Urinary bladder (tissue), 4 donors: Measurements from ENCODE around the gene HAL. TPM values are rescaled to one million over a fixed set of nuclear protein-coding genes. Genes with fewer than 3 reads are reported as not detected.

ENCODE experiments used
- DNase-seq: peaks from one replicate; pipeline ENCODE4 v3.0.0-alpha.2; 2015; ENCODE audit errors: extremely low spot score
- H3K27ac ChIP-seq: one replicate; pipeline ENCODE4 v1.5.1; 2013; ENCODE audit warnings: low read depth, mild to moderate bottlenecking, moderate library complexity
- H3K36me3 ChIP-seq: one replicate; pipeline ENCODE4 v1.6.1; 2013; ENCODE audit warnings: mild to moderate bottlenecking, moderate library complexity; ENCODE audit not compliant: insufficient read depth
- H3K4me1 ChIP-seq: one replicate; pipeline ENCODE4 v1.6.1; 2013; ENCODE audit warnings: mild to moderate bottlenecking, moderate library complexity; ENCODE audit not compliant: insufficient read depth
- H3K4me3 ChIP-seq: one replicate; pipeline ENCODE4 v1.5.1; 2013; ENCODE audit warnings: low read depth, low read length
- WGBS: extraction: QIAGEN DNeasy Blood & Tissue Kit; methylation state at CpG from one replicate; pipeline ENCODE4 v1.1.7; 2013; 5-methylcytosine and 5-hydroxymethylcytosine counted together
- polyA plus RNA-seq: library from polyadenylated mRNA; stranded (reverse); fragments of 200-250 nt; gene quantifications from one replicate; pipeline ENCODE4 v1.2.3, GENCODE V29; 2013
- total RNA-seq: library from RNA; depleted of rRNA; stranded (reverse); fragments of >200 nt; gene quantifications from one replicate; pipeline ENCODE4 v1.2.3, GENCODE V29; 2014
- donor health status: healthy with polysubstance abuse.
- donor health status: healthy.

HAL gene
- total and polyA plus RNA-seq, 2 donors, result 0.14 TPM; not detected in 1

- peaks cover 2% of the 10 kb centered on the region for H3K36me3 ChIP-seq
- no peak for DNase-seq
Observed at GRCh38 chr12:96029826-96030225, 33.7 kb upstream of the HAL start.

GRCh38 chr12:96028538-96028937 is 32.4 kb upstream of the HAL start:
- DNase-seq, result no peak
- Histone ChIP-seq H3K36me3 (peaks cover 2% of the 10 kb centered on the region), H3K27ac (no peak overlapping the region), H3K4me3 (no peak overlapping the region), H3K4me1 (no peaks in the 10 kb centered on the region)
- WGBS, result 69% methylated on average over 1 of the region's 1 CpG

More at GRCh38 chr12:96029826-96030225, 33.7 kb upstream of the HAL start:
- no peak overlapping the region for H3K27ac ChIP-seq
- no peak overlapping the region for H3K4me3 ChIP-seq
- 85% methylated on average over 2 of the region's 2 CpGs for WGBS
- no peaks in the 10 kb centered on the region for H3K4me1 ChIP-seq

GRCh38 chr12:96026331-96026730 is 30.2 kb upstream of the HAL start:
- WGBS, result 94% methylated on average over 1 of the region's 1 CpG
- Histone ChIP-seq H3K27ac (no peak overlapping the region), H3K4me3 (no peak overlapping the region), H3K4me1 (no peaks in the 10 kb centered on the region), H3K36me3 (peaks cover 4% of the 10 kb centered on the region)
- no peak for DNase-seq

- no peaks in the 10 kb centered on the region for H3K4me1 ChIP-seq
- no peak for DNase-seq
- peaks cover 4% of the 10 kb centered on the region for H3K36me3 ChIP-seq
- WGBS, result 97% methylated on average over 4 of the region's 4 CpGs
- H3K4me3 ChIP-seq, result no peak overlapping the region
- H3K27ac ChIP-seq, result no peak overlapping the region
Observed at GRCh38 chr12:96025518-96025917, 29.4 kb upstream of the HAL start.

GRCh38 chr12:96020314-96021003 is 24.3 kb upstream of the HAL start:
- Histone ChIP-seq H3K4me1 (no peaks in the 10 kb centered on the region), H3K4me3 (no peak overlapping the region), H3K27ac (no peak overlapping the region), H3K36me3 (peaks cover 7% of the 10 kb centered on the region)
- 87% methylated on average over 3 of the region's 3 CpGs for WGBS
- no peak for DNase-seq

- Histone ChIP-seq H3K36me3 (peaks cover 7% of the 10 kb centered on the region), H3K4me1 (no peaks in the 10 kb centered on the region), H3K4me3 (no peak overlapping the region), H3K27ac (no peak overlapping the region)
- DNase-seq, result no peak
- 81% methylated on average over 5 of the region's 5 CpGs for WGBS
Observed at GRCh38 chr12:96015672-96016071, 19.5 kb upstream of the HAL start.

- H3K4me1 ChIP-seq, result no peaks in the 10 kb centered on the region
- no peak for DNase-seq
- 86% methylated on average over 3 of the region's 3 CpGs for WGBS
- H3K4me3 ChIP-seq, result no peak overlapping the region
- H3K36me3 ChIP-seq, result peaks cover 7% of the 10 kb centered on the region
- H3K27ac ChIP-seq, result no peak overlapping the region
Observed at GRCh38 chr12:96014943-96015599, 18.9 kb upstream of the HAL start.

GRCh38 chr12:96007729-96008128 is 11.6 kb upstream of the HAL start:
- no peak for DNase-seq
- Histone ChIP-seq H3K4me3 (no peak overlapping the region), H3K36me3 (peaks cover 2% of the 10 kb centered on the region), H3K27ac (no peak overlapping the region), H3K4me1 (no peaks in the 10 kb centered on the region)
- WGBS, result 19% methylated on average over 1 of the region's 1 CpG

GRCh38 chr12:96006727-96007126 is 10.6 kb upstream of the HAL start:
- Histone ChIP-seq H3K4me3 (no peak overlapping the region), H3K4me1 (no peaks in the 10 kb centered on the region), H3K36me3 (peaks cover 2% of the 10 kb centered on the region), H3K27ac (no peak overlapping the region)
- DNase-seq, result no peak
- WGBS, result 94% methylated on average over 1 of the region's 1 CpG

- H3K27ac ChIP-seq, result no peak overlapping the region
- WGBS, result 85% methylated on average over 5 of the region's 5 CpGs
- no peak for DNase-seq
- H3K4me3 ChIP-seq, result no peak overlapping the region
- H3K4me1 ChIP-seq, result no peaks in the 10 kb centered on the region
- H3K36me3 ChIP-seq, result peaks cover 2% of the 10 kb centered on the region
Observed at GRCh38 chr12:96000858-96001257, 4.7 kb upstream of the HAL start.

- Histone ChIP-seq H3K4me3 (no peak overlapping the region), H3K36me3 (no peaks in the 10 kb centered on the region), H3K4me1 (no peaks in the 10 kb centered on the region), H3K27ac (no peak overlapping the region)
- WGBS, result 91% methylated on average over 5 of the region's 5 CpGs
- DNase-seq, result no peak
Observed at GRCh38 chr12:95999484-95999883, 3.3 kb upstream of the HAL start.

- H3K4me3 ChIP-seq, result no peak overlapping the region
- no peaks in the 10 kb centered on the region for H3K4me1 ChIP-seq
- DNase-seq, result peak; percentile 18
- H3K36me3 ChIP-seq, result no peaks in the 10 kb centered on the region
- H3K27ac ChIP-seq, result no peak overlapping the region
- WGBS, result 20% methylated on average over 7 of the region's 7 CpGs
Observed at GRCh38 chr12:95998611-95999286, 2.6 kb upstream of the HAL start.

GRCh38 chr12:95997911-95998510 is 1.9 kb upstream of the HAL start:
- DNase-seq, result no peak
- H3K36me3 ChIP-seq, result no peaks in the 10 kb centered on the region
- H3K4me1 ChIP-seq, result no peaks in the 10 kb centered on the region
- H3K27ac ChIP-seq, result no peak overlapping the region
- WGBS, result 90% methylated on average over 5 of the region's 5 CpGs
- no peak overlapping the region for H3K4me3 ChIP-seq

GRCh38 chr12:95997276-95997675 is 1.1 kb upstream of the HAL start:
- Histone ChIP-seq H3K4me3 (no peak overlapping the region), H3K27ac (no peak overlapping the region), H3K36me3 (no peaks in the 10 kb centered on the region), H3K4me1 (no peaks in the 10 kb centered on the region)
- DNase-seq, result no peak
- 89% methylated on average over 3 of the region's 3 CpGs for WGBS
